WTC11 (cell line): ENCODE results near the gene CD209.

Experiments used
- CREB1 ChIP-seq: sonication (generic); formaldehyde crosslinking; IDR thresholded peaks from 2 replicates; pipeline ENCODE4 v1.8.0; 2023; ENCODE audit warnings: mild to moderate bottlenecking, missing genetic modification reagents
- FOXJ3 ChIP-seq: sonication (generic); formaldehyde crosslinking; IDR thresholded peaks from 2 replicates; pipeline ENCODE4 v1.9.0; 2021; ENCODE audit warnings: missing genetic modification reagents, mild to moderate bottlenecking, borderline replicate concordance
- JUN ChIP-seq: sonication (generic); formaldehyde crosslinking; IDR thresholded peaks from 2 replicates; pipeline ENCODE4 v1.8.0; 2023; ENCODE audit warnings: mild to moderate bottlenecking, missing genetic modification reagents
- NFYB ChIP-seq: sonication (generic); formaldehyde crosslinking; conservative IDR thresholded peaks from 2 replicates; pipeline ENCODE4 v1.8.0; 2022; ENCODE audit warnings: low read depth, missing genetic modification reagents
- RELA ChIP-seq: sonication (generic); formaldehyde crosslinking; IDR thresholded peaks from 2 replicates; pipeline ENCODE4 v1.8.1; 2022; ENCODE audit warnings: missing genetic modification reagents, mild to moderate bottlenecking, borderline replicate concordance
- ZBTB21 ChIP-seq: sonication (generic); formaldehyde crosslinking; IDR thresholded peaks from 2 replicates; pipeline ENCODE4 v1.8.1; 2023; ENCODE audit warnings: mild to moderate bottlenecking, missing genetic modification reagents, borderline replicate concordance
- ZNF138 ChIP-seq: sonication (generic); formaldehyde crosslinking; conservative IDR thresholded peaks from 2 replicates; pipeline ENCODE4 v1.8.1; 2022; ENCODE audit warnings: mild to moderate bottlenecking, moderate library complexity, missing genetic modification reagents
- ZNF396 ChIP-seq: fragments of 250-450 bp; sonication (Bioruptor Pico); IDR thresholded peaks from 2 replicates; pipeline ENCODE4 v1.8.0; 2021; ENCODE audit warnings: mild to moderate bottlenecking, moderate library complexity, borderline replicate concordance
- TF ChIP-seq, protein P1 (sequence below): sonication (generic); formaldehyde crosslinking; IDR thresholded peaks from 2 replicates; pipeline ENCODE4 v1.8.0; 2022; ENCODE audit warnings: mild to moderate bottlenecking, missing genetic modification reagents
- TF ChIP-seq, protein P2 (sequence below): fragments of 200-600 bp; IDR thresholded peaks from 2 replicates; pipeline ENCODE4 v1.8.0; 2022; ENCODE audit warnings: antibody characterized with exemption
- TF ChIP-seq, protein P3 (sequence below): sonication (generic); formaldehyde crosslinking; IDR thresholded peaks from 2 replicates; pipeline ENCODE4 v1.8.0; 2022; ENCODE audit warnings: mild to moderate bottlenecking, missing genetic modification reagents

DNA sequence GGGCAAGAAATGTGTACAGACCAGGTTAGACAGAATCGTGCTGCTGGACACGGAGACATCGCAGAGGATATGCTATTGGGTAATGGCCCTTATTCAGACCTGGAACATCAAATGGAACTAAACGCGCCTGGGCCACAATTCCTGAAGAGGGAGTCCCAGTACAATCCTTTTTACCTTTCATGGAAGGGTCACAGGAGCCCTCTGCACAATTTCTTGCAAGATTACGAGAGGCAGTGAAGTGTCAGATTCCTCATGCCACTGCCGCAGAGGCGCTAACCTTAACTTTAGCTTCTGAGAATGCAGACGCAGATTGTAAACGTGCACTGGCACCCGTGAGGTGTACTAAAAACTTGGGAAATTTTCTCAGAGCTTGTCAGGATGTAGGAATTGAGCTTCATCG lies 33.8 kb upstream of the CD209 start:
- no peak for TF ChIP-seq NFYB (CRISPR knock-in tag)
- TF ChIP-seq, protein P1, sequence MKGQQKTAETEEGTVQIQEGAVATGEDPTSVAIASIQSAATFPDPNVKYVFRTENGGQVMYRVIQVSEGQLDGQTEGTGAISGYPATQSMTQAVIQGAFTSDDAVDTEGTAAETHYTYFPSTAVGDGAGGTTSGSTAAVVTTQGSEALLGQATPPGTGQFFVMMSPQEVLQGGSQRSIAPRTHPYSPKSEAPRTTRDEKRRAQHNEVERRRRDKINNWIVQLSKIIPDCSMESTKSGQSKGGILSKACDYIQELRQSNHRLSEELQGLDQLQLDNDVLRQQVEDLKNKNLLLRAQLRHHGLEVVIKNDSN (CRISPR knock-in tag) = no peak
- no peak for TF ChIP-seq ZNF138 (CRISPR knock-in tag)
- TF ChIP-seq, protein P2, sequence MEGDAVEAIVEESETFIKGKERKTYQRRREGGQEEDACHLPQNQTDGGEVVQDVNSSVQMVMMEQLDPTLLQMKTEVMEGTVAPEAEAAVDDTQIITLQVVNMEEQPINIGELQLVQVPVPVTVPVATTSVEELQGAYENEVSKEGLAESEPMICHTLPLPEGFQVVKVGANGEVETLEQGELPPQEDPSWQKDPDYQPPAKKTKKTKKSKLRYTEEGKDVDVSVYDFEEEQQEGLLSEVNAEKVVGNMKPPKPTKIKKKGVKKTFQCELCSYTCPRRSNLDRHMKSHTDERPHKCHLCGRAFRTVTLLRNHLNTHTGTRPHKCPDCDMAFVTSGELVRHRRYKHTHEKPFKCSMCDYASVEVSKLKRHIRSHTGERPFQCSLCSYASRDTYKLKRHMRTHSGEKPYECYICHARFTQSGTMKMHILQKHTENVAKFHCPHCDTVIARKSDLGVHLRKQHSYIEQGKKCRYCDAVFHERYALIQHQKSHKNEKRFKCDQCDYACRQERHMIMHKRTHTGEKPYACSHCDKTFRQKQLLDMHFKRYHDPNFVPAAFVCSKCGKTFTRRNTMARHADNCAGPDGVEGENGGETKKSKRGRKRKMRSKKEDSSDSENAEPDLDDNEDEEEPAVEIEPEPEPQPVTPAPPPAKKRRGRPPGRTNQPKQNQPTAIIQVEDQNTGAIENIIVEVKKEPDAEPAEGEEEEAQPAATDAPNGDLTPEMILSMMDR = no peak
- TF ChIP-seq CREB1 = no peak
- TF ChIP-seq, protein P3, sequence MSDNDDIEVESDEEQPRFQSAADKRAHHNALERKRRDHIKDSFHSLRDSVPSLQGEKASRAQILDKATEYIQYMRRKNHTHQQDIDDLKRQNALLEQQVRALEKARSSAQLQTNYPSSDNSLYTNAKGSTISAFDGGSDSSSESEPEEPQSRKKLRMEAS (CRISPR knock-in tag) = no peak
- no peak for TF ChIP-seq FOXJ3 (CRISPR knock-in tag)
- no peak for TF ChIP-seq JUN (CRISPR knock-in tag)
- no peak for TF ChIP-seq ZBTB21
- TF ChIP-seq RELA (CRISPR knock-in tag) = no peak
- TF ChIP-seq ZNF396 (CRISPR knock-in tag) = no peak
